ENCODE data around the gene WDFY2. TPM values are rescaled to one million over a fixed set of nuclear protein-coding genes. Genes with fewer than 3 reads are reported as not detected.

WDFY2 gene
- total and polyA plus RNA-seq, 2 of the 8 experiments (the other 6 are each of a cell fraction or from before 2014, with no cell fraction given): 13.9 to 29.0 TPM

DNA sequence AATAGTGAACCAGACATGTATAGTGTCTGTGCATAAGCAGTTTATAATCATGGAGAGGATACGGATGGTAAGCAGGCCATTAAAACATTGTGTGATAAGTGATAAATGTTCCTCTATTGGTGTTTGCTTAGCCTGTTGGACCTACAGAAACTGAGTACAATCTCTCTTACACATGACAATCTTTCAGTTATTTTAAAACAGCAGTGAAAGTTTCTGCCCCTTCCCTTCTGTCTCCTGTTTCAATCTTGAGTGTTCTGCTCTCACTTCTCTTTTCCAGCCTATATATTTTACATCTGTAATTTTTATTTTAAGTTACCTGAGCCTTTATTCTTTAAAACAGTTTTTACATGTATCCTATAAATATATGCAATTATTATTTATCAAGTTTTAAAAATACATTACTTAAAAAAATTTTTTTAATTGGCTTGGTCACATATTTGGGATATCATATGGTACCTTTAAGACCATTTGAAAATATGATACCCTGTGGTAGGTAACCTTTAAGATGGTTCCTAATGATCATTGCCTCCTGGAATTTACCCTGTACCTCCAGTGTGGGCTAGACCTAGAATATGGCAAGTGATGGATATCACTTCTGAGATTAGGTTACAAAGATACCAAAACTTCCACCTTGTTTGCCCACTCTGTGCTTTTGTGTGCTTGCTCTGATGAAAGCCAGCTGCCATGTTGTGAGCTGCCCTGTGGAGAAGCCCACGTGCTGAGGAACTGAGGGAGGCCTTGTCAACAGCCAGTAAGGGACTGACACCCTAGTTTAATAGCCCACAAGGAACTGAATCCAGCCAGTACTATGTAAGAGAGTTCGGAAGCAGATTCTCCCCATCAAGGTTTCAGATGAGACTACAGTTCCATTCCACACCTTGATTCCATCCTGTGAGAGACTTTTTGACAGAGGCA lies 120.4 kb downstream of the WDFY2 start (continued):
- TF ChIP-seq, protein P1, sequence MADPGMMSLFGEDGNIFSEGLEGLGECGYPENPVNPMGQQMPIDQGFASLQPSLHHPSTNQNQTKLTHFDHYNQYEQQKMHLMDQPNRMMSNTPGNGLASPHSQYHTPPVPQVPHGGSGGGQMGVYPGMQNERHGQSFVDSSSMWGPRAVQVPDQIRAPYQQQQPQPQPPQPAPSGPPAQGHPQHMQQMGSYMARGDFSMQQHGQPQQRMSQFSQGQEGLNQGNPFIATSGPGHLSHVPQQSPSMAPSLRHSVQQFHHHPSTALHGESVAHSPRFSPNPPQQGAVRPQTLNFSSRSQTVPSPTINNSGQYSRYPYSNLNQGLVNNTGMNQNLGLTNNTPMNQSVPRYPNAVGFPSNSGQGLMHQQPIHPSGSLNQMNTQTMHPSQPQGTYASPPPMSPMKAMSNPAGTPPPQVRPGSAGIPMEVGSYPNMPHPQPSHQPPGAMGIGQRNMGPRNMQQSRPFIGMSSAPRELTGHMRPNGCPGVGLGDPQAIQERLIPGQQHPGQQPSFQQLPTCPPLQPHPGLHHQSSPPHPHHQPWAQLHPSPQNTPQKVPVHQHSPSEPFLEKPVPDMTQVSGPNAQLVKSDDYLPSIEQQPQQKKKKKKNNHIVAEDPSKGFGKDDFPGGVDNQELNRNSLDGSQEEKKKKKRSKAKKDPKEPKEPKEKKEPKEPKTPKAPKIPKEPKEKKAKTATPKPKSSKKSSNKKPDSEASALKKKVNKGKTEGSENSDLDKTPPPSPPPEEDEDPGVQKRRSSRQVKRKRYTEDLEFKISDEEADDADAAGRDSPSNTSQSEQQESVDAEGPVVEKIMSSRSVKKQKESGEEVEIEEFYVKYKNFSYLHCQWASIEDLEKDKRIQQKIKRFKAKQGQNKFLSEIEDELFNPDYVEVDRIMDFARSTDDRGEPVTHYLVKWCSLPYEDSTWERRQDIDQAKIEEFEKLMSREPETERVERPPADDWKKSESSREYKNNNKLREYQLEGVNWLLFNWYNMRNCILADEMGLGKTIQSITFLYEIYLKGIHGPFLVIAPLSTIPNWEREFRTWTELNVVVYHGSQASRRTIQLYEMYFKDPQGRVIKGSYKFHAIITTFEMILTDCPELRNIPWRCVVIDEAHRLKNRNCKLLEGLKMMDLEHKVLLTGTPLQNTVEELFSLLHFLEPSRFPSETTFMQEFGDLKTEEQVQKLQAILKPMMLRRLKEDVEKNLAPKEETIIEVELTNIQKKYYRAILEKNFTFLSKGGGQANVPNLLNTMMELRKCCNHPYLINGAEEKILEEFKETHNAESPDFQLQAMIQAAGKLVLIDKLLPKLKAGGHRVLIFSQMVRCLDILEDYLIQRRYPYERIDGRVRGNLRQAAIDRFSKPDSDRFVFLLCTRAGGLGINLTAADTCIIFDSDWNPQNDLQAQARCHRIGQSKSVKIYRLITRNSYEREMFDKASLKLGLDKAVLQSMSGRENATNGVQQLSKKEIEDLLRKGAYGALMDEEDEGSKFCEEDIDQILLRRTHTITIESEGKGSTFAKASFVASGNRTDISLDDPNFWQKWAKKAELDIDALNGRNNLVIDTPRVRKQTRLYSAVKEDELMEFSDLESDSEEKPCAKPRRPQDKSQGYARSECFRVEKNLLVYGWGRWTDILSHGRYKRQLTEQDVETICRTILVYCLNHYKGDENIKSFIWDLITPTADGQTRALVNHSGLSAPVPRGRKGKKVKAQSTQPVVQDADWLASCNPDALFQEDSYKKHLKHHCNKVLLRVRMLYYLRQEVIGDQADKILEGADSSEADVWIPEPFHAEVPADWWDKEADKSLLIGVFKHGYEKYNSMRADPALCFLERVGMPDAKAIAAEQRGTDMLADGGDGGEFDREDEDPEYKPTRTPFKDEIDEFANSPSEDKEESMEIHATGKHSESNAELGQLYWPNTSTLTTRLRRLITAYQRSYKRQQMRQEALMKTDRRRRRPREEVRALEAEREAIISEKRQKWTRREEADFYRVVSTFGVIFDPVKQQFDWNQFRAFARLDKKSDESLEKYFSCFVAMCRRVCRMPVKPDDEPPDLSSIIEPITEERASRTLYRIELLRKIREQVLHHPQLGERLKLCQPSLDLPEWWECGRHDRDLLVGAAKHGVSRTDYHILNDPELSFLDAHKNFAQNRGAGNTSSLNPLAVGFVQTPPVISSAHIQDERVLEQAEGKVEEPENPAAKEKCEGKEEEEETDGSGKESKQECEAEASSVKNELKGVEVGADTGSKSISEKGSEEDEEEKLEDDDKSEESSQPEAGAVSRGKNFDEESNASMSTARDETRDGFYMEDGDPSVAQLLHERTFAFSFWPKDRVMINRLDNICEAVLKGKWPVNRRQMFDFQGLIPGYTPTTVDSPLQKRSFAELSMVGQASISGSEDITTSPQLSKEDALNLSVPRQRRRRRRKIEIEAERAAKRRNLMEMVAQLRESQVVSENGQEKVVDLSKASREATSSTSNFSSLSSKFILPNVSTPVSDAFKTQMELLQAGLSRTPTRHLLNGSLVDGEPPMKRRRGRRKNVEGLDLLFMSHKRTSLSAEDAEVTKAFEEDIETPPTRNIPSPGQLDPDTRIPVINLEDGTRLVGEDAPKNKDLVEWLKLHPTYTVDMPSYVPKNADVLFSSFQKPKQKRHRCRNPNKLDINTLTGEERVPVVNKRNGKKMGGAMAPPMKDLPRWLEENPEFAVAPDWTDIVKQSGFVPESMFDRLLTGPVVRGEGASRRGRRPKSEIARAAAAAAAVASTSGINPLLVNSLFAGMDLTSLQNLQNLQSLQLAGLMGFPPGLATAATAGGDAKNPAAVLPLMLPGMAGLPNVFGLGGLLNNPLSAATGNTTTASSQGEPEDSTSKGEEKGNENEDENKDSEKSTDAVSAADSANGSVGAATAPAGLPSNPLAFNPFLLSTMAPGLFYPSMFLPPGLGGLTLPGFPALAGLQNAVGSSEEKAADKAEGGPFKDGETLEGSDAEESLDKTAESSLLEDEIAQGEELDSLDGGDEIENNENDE (IDR thresholded peaks at IDR 0.05; ENCODE audit: insufficient replicate concordance, low read length): no peak
- TF ChIP-seq YY1 (IDR thresholded peaks at IDR 0.05; ENCODE audit: low read depth, low read length): no peak
- TF ChIP-seq GTF2F1 (IDR thresholded peaks at IDR 0.05; ENCODE audit: borderline replicate concordance, low read depth, low read length): no peak
- TF ChIP-seq RXRA (IDR thresholded peaks at IDR 0.05; ENCODE audit: insufficient read depth, low read depth, low read length): no peak
- no peak for TF ChIP-seq RAD21 (IDR thresholded peaks at IDR 0.05 in 1 of 2, conservative IDR thresholded peaks at IDR 0.05 in 1 of 2; ENCODE audit: low read depth in 2 of 2, low read length in 2 of 2)
- no peak for TF ChIP-seq NRF1 (IDR thresholded peaks at IDR 0.05; ENCODE audit: low read depth, low read length)
- TF ChIP-seq SIX5 (IDR thresholded peaks at IDR 0.05; ENCODE audit: low read depth, low read length): no peak
- TF ChIP-seq POLR2AphosphoS5 (IDR thresholded peaks at IDR 0.05; ENCODE audit: low read depth, low read length): no peak

All from H1 (cell line).